OCI-LY1 (cell line): ENCODE data around the gene ENPP7.

Experiments used
- CTCF ChIP-seq: fragments of 200-600 bp; sonication (generic), shearing (Covaris generic); IDR thresholded peaks from 2 replicates; pipeline ENCODE4 v1.5.1; 2017; ENCODE audit warnings: mild to moderate bottlenecking, antibody characterized with exemption, low read length, moderate library complexity, mixed read lengths
- EZH2 ChIP-seq: fragments of 200-600 bp; sonication (generic), shearing (Covaris generic); IDR thresholded peaks from 2 replicates; pipeline ENCODE4 v1.8.0; 2017; ENCODE audit warnings: borderline replicate concordance, mixed run types, mild to moderate bottlenecking, antibody characterized with exemption, low read length, moderate library complexity, mixed read lengths

- TF ChIP-seq CTCF (no peak), EZH2 (no peak)
Observed at GRCh38 chr17:79722787-79723186, 8.0 kb upstream of the ENPP7 start.
